Gastrocnemius medialis (tissue), 4 donors: Measurements from ENCODE around the gene CALN1. TPM values are rescaled to one million over a fixed set of nuclear protein-coding genes. Genes with fewer than 3 reads are reported as not detected.
A peak's percentile ranks its signal among the peaks of the same experiment; 100 is the strongest.

Experiments
- ATAC-seq, 2 donors: fragments of 150-250 bp; one replicate each; pipeline ENCODE4 v1.9.1; 2016
- DNase-seq, 2 donors: peaks; one replicate each; pipeline ENCODE4 v3.0.0-alpha.2; 2019
- H3K27ac ChIP-seq, 4 donors: fragments of 200-600 bp; sonication (generic); 1 replicate in 1 of 4; 2 replicates in 3 of 4; pipeline ENCODE4 v1.5.1; 2016 to 2018; ENCODE audit warnings: mild to moderate bottlenecking in 2 of 4, moderate library complexity in 1 of 4
- H3K27me3 ChIP-seq, 3 donors: fragments of 200-600 bp; sonication (generic) in 2 of 3; 1 replicate in 1 of 3; 2 replicates in 2 of 3; pipeline versions ENCODE4 v1.5.1 to v1.6.0; 2016 to 2019; ENCODE audit warnings: mild to moderate bottlenecking in 1 of 3, moderate library complexity in 1 of 3
- H3K36me3 ChIP-seq, 2 donors: fragments of 200-600 bp; sonication (generic) in 1 of 2; one replicate each; pipeline ENCODE4 v1.5.1; 2017 to 2018
- H3K4me1 ChIP-seq, 2 donors: fragments of 200-600 bp; sonication (generic) in 1 of 2; one replicate each; pipeline ENCODE4 v1.5.1; 2016 to 2017; ENCODE audit warnings: mild to moderate bottlenecking in 2 of 2
- H3K4me3 ChIP-seq, 4 donors: fragments of 200-600 bp; sonication (generic) in 3 of 4; 1 replicate in 1 of 4; 2 replicates in 3 of 4; pipeline ENCODE4 v1.5.1; 2016 to 2019; ENCODE audit warnings: mild to moderate bottlenecking in 2 of 4
- H3K9me3 ChIP-seq, 3 donors: fragments of 200-600 bp; sonication (generic) in 2 of 3; 1 replicate in 1 of 3; 2 replicates in 2 of 3; pipeline ENCODE4 v1.5.1; 2016 to 2019
- CTCF ChIP-seq, 5 experiments: fragments of 450-650 bp in 3 of 5; fragments of 200-600 bp in 2 of 5; sonication (generic) in 2 of 5; IDR thresholded peaks in 4 of 5; conservative IDR thresholded peaks in 1 of 5; 1 replicate in 4 of 5; 2 replicates in 1 of 5; pipeline ENCODE4 v1.5.1; 2016 to 2019; ENCODE audit warnings: antibody characterized with exemption in 5 of 5, mild to moderate bottlenecking in 3 of 5, moderate library complexity in 3 of 5
- POLR2A ChIP-seq, 2 donors: fragments of 450-650 bp; IDR thresholded peaks; one replicate each; pipeline ENCODE4 v1.6.1; 2017; ENCODE audit warnings: antibody characterized with exemption in 2 of 2, mild to moderate bottlenecking in 2 of 2, moderate library complexity in 2 of 2
- in situ Hi-C, 4 donors: fragments of 200-750 bp; cut with MboI; loops; one replicate each; pipeline versions ENCODE4 v1.15.0 to v1.8.0; 2017; ENCODE audit warnings: low sequenced_read_pairs in 4 of 4
- intact Hi-C: fragments of 100-400 bp; cut with DNase I; formaldehyde crosslinking; loops from one replicate; pipeline ENCODE4 v1.15.1; 2023; ENCODE audit warnings: low total_unique reads
- total RNA-seq, 4 donors: library from RNA; depleted of rRNA; stranded (reverse); fragments of >200 nt; gene quantifications; one replicate each; pipeline versions ENCODE4 v1.1.0 to v1.2.3, GENCODE V29; 2016

Gene CALN1
- total RNA-seq, 4 donors from 2014 or later: not detected

GRCh38 chr7:72062666-72063065, 349.5 kb downstream of the CALN1 start:
- ATAC-seq (no peak), DNase-seq (no peak)
- Histone ChIP-seq H3K27me3 (no peaks in the 10 kb centered on the region), H3K4me3 (no peak overlapping the region), H3K27ac (no peak overlapping the region), H3K36me3 (no peaks in the 10 kb centered on the region), H3K4me1 (no peaks in the 10 kb centered on the region), H3K9me3 (no peaks in the 10 kb centered on the region)
- intact Hi-C loops (no loop called here), in situ Hi-C loops (no loop called here)
- TF ChIP-seq CTCF (IDR thresholded peaks at IDR 0.05 in 4 of 5, conservative IDR thresholded peaks at IDR 0.05 in 1 of 5) (no peak), POLR2A (IDR thresholded peaks at IDR 0.05) (no peak)

- intact Hi-C loops: no loop called here
- no peak for ATAC-seq
- DNase-seq: no peak
- Histone ChIP-seq H3K36me3 (no peaks in the 10 kb centered on the region), H3K9me3 (no peaks in the 10 kb centered on the region), H3K4me1 (no peaks in the 10 kb centered on the region), H3K4me3 (no peak overlapping the region), H3K27me3 (no peaks in the 10 kb centered on the region), H3K27ac (no peak overlapping the region)
- no peak for TF ChIP-seq POLR2A (IDR thresholded peaks at IDR 0.05)
- TF ChIP-seq CTCF (IDR thresholded peaks at IDR 0.05 in 4 of 5, conservative IDR thresholded peaks at IDR 0.05 in 1 of 5): no peak
- in situ Hi-C loops: no loop called here
Measured at GRCh38 chr7:72059925-72060324, 352.2 kb downstream of the CALN1 start.

GRCh38 chr7:72058579-72058978, 353.6 kb downstream of the CALN1 start:
- in situ Hi-C loops (no loop called here), intact Hi-C loops (no loop called here)

GRCh38 chr7:72057796-72058195, 354.3 kb downstream of the CALN1 start:
- no peak for ATAC-seq
- DNase-seq: no peak
- Histone ChIP-seq H3K4me1 (no peaks in the 10 kb centered on the region), H3K36me3 (no peaks in the 10 kb centered on the region), H3K9me3 (no peaks in the 10 kb centered on the region), H3K27ac (no peak overlapping the region), H3K27me3 (no peaks in the 10 kb centered on the region), H3K4me3 (no peak overlapping the region)
- in situ Hi-C loops: no loop called here
- TF ChIP-seq POLR2A (IDR thresholded peaks at IDR 0.05) (no peak), CTCF (IDR thresholded peaks at IDR 0.05 in 4 of 5, conservative IDR thresholded peaks at IDR 0.05 in 1 of 5) (no peak)
- intact Hi-C loops: no loop called here

More at GRCh38 chr7:72058579-72058978, 353.6 kb downstream of the CALN1 start:
- ATAC-seq (no peak), DNase-seq (peak in 1 of 2 donors; percentile 17)
- Histone ChIP-seq H3K27ac (no peak overlapping the region), H3K27me3 (no peaks in the 10 kb centered on the region), H3K4me1 (no peaks in the 10 kb centered on the region), H3K36me3 (no peaks in the 10 kb centered on the region), H3K4me3 (no peak overlapping the region), H3K9me3 (no peaks in the 10 kb centered on the region)
- TF ChIP-seq CTCF (IDR thresholded peaks at IDR 0.05 in 4 of 5, conservative IDR thresholded peaks at IDR 0.05 in 1 of 5) (no peak), POLR2A (IDR thresholded peaks at IDR 0.05) (no peak)

GRCh38 chr7:72057231-72057630, 354.9 kb downstream of the CALN1 start:
- no peaks in the 10 kb centered on the region for H3K36me3 ChIP-seq
- intact Hi-C loops: no loop called here

More at GRCh38 chr7:72057231-72057630, 354.9 kb downstream of the CALN1 start:
- H3K27ac ChIP-seq: no peak overlapping the region
- H3K4me1 ChIP-seq: no peaks in the 10 kb centered on the region
- ATAC-seq: no peak
- no peak overlapping the region for H3K4me3 ChIP-seq
- no peak for DNase-seq
- no peaks in the 10 kb centered on the region for H3K9me3 ChIP-seq
- TF ChIP-seq POLR2A (IDR thresholded peaks at IDR 0.05): no peak
- TF ChIP-seq CTCF (IDR thresholded peaks at IDR 0.05 in 4 of 5, conservative IDR thresholded peaks at IDR 0.05 in 1 of 5): no peak
- in situ Hi-C loops: no loop called here
- H3K27me3 ChIP-seq: no peaks in the 10 kb centered on the region
